Measurements from ENCODE around the gene SEC14L6.

DNA sequence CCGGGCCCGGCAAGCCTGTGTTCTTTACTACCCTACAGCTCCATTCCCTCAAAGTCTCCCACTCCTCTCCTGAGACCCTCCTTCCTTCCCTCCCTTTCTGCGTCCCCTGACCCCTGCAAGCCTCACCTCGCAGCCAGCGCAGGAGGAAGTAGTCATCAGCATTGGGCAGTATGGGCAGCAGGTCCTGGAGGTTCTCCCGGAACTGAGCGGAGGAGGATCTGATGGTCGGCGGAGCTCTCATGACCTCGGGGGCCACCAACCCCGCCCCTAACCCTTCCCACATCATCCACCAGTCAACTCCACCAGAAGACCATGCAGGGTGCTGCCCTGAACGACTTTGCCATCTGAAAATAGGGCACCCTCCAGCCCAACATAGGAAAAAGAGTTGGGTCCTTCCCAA is 43.0 kb downstream of the SEC14L6 start:
- TF ChIP-seq POLR2A (IDR thresholded peaks at IDR 0.05) (no peak), POLR2AphosphoS5 (IDR thresholded peaks at IDR 0.05) (no peak), EP300 (IDR thresholded peaks at IDR 0.05) (no peak)
- TF ChIP-seq, protein P1, sequence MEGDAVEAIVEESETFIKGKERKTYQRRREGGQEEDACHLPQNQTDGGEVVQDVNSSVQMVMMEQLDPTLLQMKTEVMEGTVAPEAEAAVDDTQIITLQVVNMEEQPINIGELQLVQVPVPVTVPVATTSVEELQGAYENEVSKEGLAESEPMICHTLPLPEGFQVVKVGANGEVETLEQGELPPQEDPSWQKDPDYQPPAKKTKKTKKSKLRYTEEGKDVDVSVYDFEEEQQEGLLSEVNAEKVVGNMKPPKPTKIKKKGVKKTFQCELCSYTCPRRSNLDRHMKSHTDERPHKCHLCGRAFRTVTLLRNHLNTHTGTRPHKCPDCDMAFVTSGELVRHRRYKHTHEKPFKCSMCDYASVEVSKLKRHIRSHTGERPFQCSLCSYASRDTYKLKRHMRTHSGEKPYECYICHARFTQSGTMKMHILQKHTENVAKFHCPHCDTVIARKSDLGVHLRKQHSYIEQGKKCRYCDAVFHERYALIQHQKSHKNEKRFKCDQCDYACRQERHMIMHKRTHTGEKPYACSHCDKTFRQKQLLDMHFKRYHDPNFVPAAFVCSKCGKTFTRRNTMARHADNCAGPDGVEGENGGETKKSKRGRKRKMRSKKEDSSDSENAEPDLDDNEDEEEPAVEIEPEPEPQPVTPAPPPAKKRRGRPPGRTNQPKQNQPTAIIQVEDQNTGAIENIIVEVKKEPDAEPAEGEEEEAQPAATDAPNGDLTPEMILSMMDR (IDR thresholded peaks at IDR 0.05), result no peak

All from suprapubic skin (tissue), 4 donors.